HG03103 (cell line): ENCODE data around the gene INHBB.
"Not testable (repeated sequence)": the region's sequence is repeated elsewhere in the genome, so short reads cannot be mapped to it uniquely, and the experiment has no call there.

ENCODE experiments used
- ATAC-seq: cut with Tn5 transposase; IDR thresholded peaks from one replicate; pipeline ENCODE4 v1.9.1; 2021; ENCODE audit warnings: low read depth; ENCODE audit not compliant: unreplicated experiment

Gene INHBB

GRCh38 chr2:120315367-120316033, 30.4 kb upstream of the INHBB start:
- no peak for ATAC-seq

GRCh38 chr2:120316071-120316470, 29.9 kb upstream of the INHBB start:
- no peak for ATAC-seq

DNA sequence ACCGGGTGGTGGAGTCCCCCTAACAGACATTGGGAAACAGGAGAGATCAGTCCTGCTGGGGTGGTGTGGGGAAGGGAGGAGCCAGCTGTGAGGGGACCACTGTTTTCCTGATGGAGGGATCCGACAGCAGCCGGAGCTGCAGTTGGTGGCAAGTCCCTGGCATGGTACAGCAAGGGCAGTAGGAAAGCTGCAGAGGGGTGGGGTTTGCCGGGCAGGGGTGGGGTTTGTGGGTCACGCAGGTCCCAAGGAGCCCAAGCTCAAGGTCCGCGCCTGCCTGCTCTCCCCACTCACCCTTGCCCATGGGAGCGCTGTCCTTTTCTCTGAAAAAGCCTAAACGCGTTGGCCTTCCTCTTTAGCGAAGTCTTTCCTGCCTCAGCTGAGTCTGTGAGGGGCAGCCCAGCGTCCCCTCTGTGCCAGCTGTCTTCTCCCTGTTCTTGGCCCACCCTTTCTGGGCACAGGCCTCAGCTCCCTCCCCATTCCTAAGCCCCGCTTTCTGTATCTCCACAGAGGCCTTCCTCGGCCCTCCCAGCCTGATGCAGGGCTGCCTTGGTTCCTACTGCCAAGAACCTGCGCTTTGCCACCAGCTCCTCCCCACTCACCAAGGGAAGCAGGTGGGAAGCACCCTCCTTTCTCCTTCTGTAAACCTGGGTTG, 29.3 kb upstream of the INHBB start:
- no peak for ATAC-seq

- ATAC-seq, result no peak
These were observed 28.8 kb upstream of the INHBB start for GRCh38 chr2:120317180-120317533.

GRCh38 chr2:120317916-120318315, 28.0 kb upstream of the INHBB start:
- no peak for ATAC-seq

GRCh38 chr2:120318626-120319025, 27.3 kb upstream of the INHBB start:
- ATAC-seq, result no peak

DNA sequence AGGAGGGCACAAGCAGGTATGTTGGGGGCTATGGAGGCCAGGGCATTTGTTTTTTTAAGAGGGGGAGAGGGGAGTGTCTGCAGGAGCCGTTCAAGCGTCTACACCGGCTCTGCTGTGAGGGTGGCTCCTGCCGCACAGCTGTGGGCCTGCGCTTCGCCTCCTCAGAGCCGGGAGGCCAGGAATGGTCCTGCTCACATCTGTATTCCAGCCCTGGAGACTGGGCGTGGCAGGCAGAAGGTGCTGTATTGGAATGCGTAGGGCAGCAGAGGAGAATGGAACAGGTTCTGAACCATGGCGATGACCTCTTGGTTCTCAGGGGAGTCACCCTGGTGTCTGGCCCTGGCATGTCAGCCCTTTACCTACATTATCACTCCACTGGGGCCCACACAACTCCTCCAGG, 26.8 kb upstream of the INHBB start:
- no peak for ATAC-seq

DNA sequence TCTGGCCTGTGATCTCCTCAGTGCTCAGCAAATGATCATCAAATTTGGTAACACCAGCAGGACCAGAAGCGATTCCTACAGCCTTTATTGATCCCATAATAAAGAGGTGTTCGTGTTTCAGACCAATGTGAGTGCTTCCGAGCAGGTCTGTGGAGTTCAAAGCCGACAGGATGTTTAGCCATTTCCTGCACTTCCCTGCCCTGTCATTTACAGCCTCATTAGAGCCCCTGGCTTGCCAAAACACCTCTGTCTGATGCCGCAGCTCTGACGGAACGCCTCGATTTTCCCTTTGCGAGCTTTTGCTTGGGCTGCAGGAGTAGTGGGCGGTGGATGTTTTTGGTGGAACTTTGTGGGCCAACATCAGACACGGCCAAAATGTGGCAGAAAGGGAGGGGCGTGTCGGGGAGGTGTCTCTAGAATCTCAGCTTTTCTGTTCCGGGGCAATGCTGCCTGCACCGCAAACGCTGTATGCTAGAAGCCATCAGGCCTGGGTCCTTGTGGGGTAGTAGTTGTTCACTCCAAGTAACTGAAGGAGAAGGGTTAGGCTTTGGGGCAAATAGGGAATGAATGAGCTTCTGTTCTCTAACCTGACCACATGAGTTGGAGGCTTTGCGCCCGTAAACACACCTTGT, 26.1 kb upstream of the INHBB start:
- no peak for ATAC-seq

DNA sequence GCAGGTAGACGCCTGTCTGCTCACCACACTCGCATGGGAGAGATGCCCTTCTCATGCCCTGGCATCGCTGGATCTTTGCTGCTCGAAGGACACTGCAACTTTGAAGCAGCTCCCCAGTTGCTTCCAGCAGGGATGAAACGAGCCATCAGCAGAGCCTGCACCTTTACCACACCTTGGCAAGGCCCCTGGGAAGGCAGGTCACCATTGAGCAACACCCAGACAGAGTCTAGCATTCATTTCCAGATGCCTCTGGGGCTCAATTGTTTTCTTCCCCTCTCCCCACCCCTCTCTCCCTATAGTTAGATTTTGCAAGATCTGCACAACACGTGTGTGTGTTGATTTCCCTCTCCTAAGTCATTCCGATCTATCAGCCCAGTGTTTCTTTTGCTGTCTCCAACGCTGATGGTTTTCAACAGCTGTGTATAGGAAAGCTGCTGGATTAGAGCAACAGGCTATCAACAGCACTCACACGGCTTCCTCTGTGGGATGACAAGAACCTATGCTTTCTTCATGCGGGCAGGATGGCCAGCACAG, 25.6 kb upstream of the INHBB start:
- ATAC-seq, result no peak

GRCh38 chr2:120320887-120321556, 24.9 kb upstream of the INHBB start:
- ATAC-seq, result not testable (repeated sequence)

GRCh38 chr2:120321721-120322284, 24.1 kb upstream of the INHBB start:
- ATAC-seq, result no peak

DNA sequence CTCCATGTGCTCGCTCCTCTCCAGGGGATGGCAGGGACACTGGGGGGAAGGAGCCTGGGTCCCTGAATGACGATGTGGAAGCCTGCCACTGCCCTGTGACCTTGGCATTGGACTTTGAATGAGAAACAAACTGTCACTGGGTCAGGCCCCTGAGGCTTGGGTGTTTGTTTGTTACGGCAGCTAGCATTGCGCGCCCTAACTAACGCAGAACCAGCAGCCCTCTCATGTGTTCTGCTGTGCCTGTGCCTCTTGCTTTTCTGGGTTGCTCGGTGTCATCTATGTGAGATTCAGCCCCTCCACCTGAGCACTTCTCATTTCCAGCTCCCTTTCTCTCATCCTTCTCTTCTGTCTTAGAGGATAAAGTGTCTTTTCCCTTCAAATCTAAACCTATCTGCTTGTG, 23.6 kb upstream of the INHBB start:
- ATAC-seq, result no peak

DNA sequence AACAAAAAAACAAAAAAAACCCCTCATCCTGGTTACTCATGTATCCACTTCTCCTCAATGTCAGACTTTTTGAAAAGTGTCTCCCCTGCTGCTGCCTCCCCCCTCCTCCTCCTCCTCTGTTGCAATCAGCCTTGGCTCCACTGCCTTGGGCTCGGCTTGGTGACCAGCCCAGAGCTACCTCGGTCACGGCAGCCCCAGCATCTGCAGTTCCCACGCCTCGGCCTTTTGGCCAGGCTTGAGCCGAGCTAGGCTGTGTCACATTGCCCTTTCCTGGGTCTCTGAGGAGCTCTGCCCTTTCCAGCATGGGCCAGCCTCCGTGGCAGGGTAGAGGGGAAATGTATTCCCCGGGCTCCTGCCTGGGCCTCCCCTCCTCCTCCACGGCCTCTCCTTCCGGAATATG, 22.7 kb upstream of the INHBB start:
- no peak for ATAC-seq

GRCh38 chr2:120323807-120324399, 22.0 kb upstream of the INHBB start:
- no peak for ATAC-seq

- no peak for ATAC-seq
These were observed 21.0 kb upstream of the INHBB start for GRCh38 chr2:120324933-120325332.

DNA sequence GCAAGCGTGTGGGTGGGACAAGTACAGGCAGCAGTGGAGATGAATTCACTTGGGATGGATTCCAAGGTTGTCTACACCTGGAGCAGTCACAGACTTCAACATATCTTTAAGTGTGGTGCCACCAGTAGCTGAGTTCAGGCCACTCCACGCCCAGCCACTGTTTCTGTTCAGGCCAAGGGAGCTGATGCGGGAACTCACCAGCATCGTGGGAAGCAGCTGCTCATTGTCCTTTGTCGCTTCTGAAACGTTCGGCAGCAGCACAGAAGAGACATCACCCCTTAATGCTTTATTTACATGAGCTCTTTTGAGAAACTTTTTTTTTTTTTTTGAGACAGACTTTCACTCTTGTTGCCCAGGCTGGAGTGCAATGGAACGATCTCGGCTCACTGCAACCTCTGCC, 19.9 kb upstream of the INHBB start:
- no peak for ATAC-seq

- no peak for ATAC-seq
These were observed 14.8 kb upstream of the INHBB start for GRCh38 chr2:120330946-120331822.

DNA sequence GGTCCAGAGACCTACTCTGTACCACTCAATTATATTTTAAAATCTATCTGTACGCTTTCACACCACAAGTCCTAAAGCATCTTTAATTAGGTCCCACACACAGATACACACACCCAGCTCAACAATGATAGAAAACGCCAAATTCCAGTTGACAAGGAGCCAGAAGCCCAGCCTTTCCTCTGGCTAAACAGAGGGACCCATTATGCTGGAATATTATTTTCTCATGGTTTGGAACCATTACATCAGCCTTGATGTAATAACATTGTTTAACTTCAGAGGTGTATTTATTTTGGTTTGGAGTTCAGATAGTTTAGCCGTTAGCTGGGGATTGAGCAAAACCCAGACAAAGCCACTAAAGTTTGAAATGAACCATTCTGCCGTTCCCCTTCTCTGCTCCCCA, 14.0 kb upstream of the INHBB start:
- no peak for ATAC-seq

DNA sequence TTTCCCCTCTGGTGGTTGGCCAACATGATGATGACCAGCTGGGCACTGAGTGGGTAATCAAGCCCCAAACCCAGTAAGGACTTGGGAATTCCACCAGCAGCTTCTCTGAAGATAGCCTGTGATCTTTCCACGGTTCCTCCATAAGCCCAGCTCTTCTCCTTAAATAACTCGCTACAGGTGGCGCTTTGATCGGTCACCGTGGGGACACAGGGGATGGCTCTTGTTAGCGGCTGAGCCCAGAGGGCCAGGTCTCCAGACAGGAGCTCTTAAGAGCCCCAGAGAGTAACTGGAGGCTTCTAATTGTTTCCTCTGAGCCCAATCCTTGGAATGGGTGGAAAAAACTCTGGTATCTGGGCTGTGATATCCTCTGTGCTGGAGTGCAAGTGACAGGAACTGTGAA, 13.6 kb upstream of the INHBB start:
- ATAC-seq, result no peak

- no peak for ATAC-seq
These were observed 11.9 kb upstream of the INHBB start for GRCh38 chr2:120334068-120334467.
